ENCODE measurements around the gene RCVRN. TPM values are rescaled to one million over a fixed set of nuclear protein-coding genes. Genes with fewer than 3 reads are reported as not detected.

RCVRN gene
- total and polyA plus RNA-seq, 2 of the 8 experiments (the other 6 are each of a cell fraction or from before 2014, with no cell fraction given) = not detected

- H3K4me1 ChIP-seq (replicated peaks in 1 of 4; ENCODE audit: control insufficient read depth in 3 of 4, insufficient read depth in 4 of 4, low read length in 3 of 4) = no peaks in the 10 kb centered on the region
- no peak overlapping the region for H2BK15ac ChIP-seq (ENCODE audit: low read length)
- no peak for TF ChIP-seq SAP30 (IDR thresholded peaks at IDR 0.05; ENCODE audit: insufficient read depth, insufficient replicate concordance, low read length)
- H2AFZ ChIP-seq (ENCODE audit: low read length) = no peak overlapping the region
- H4K20me1 ChIP-seq (replicated peaks in 1 of 2; ENCODE audit: control insufficient read depth in 1 of 2, insufficient read depth in 2 of 2, low read length in 2 of 2) = no peaks in the 10 kb centered on the region
- H3K4me3 ChIP-seq (ENCODE audit: extremely low read depth in 1 of 4, insufficient read depth in 2 of 4, low read depth in 3 of 4, low read length in 4 of 4) = no peak overlapping the region
- no peaks in the 10 kb centered on the region for H3K23me2 ChIP-seq (ENCODE audit: low read depth, low read length)
- H3K79me2 ChIP-seq (ENCODE audit: control insufficient read depth in 1 of 2, insufficient read depth in 2 of 2, low read length in 2 of 2) = no peaks in the 10 kb centered on the region
- H3K9me3 ChIP-seq (ENCODE audit: insufficient read depth in 2 of 2, low read depth in 1 of 2, low read length in 1 of 2) = peaks cover 0 to 5% of the 10 kb centered on the region in 2 experiments; a peak in 1 of 4 replicates
- no peak overlapping the region for H4K8ac ChIP-seq (ENCODE audit: extremely low read depth, insufficient read depth, low read length)
- no peaks in the 10 kb centered on the region for H3K36me3 ChIP-seq (ENCODE audit: control insufficient read depth in 2 of 4, insufficient read depth in 4 of 4, low read length in 3 of 4)
- no peak overlapping the region for H2BK120ac ChIP-seq (replicated peaks; ENCODE audit: low read depth, low read length)
- FAIRE-seq (no peak), DNase-seq (ENCODE audit: low read depth in 1 of 2, low spot score in 2 of 2) (peak in 1 of 2 experiments; percentile 10)
- no peak overlapping the region for H3K9ac ChIP-seq (replicated peaks in 1 of 4; ENCODE audit: extremely low read depth in 1 of 4, low read depth in 3 of 4, low read length in 3 of 4)
- H2AK5ac ChIP-seq (ENCODE audit: low read depth, low read length) = no peak overlapping the region
- no peaks in the 10 kb centered on the region for H3K27me3 ChIP-seq (replicated peaks in 1 of 4; ENCODE audit: control insufficient read depth in 3 of 4, extremely low read depth in 1 of 4, insufficient read depth in 3 of 4, low read length in 3 of 4)
- no peak overlapping the region for H2BK20ac ChIP-seq (ENCODE audit: low read length)
- 91% methylated on average over 3 of the region's 5 CpGs; no CpG with 5 or more reads in 1 of the 2 experiments for WGBS, 2 experiments (ENCODE audit: extremely low coverage in 1 of 2, insufficient coverage in 1 of 2, insufficient read length in 1 of 2, insufficient replicate concordance in 2 of 2, low coverage in 1 of 2, low lambda C conversion rate in 2 of 2, missing lambda C conversion rate in 1 of 2)
- H3K14ac ChIP-seq (ENCODE audit: insufficient read length) = no peak overlapping the region
- no peak overlapping the region for H4K91ac ChIP-seq (replicated peaks; ENCODE audit: insufficient read length, low read length)
- POLR2A ChIA-PET (ENCODE audit: partially characterized antibody) = no interaction called here
- H3K56ac ChIP-seq (replicated peaks; ENCODE audit: insufficient read length, low read depth, low read length) = no peak overlapping the region
- no peak overlapping the region for H3K18ac ChIP-seq (ENCODE audit: extremely low read depth, low read length)
- no peak overlapping the region for H3K27ac ChIP-seq (ENCODE audit: low read depth, low read length)
- H3K4me2 ChIP-seq (ENCODE audit: insufficient read depth in 1 of 2, low read depth in 2 of 2, low read length in 2 of 2) = no peak overlapping the region
- no peak overlapping the region for H3K23ac ChIP-seq (ENCODE audit: insufficient read length)
- H2BK12ac ChIP-seq (ENCODE audit: low read depth, low read length) = no peak overlapping the region
- H4K5ac ChIP-seq (ENCODE audit: insufficient read length, low read depth, low read length) = no peak overlapping the region
- CTCF ChIA-PET (ENCODE audit: partially characterized antibody) = interaction anchor here (0.9 to 1.4 kb wide), 3 partner anchors 29 to 122 kb away, joined by 3 to 6 read pairs (median 3); no protein-coding TSS in a partner anchor
- H2BK5ac ChIP-seq (ENCODE audit: low read depth, low read length) = no peak overlapping the region
- H3K4ac ChIP-seq (replicated peaks; ENCODE audit: insufficient read length, low read depth, low read length) = no peak overlapping the region
- no peaks in the 10 kb centered on the region for H3K79me1 ChIP-seq (ENCODE audit: low read depth, low read length)
Observed at GRCh38 chr17:9859781-9860180, 45.3 kb downstream of the RCVRN start.

Data from H1 (cell line).